ENCODE measurements around the gene FUT9. TPM values are rescaled to one million over a fixed set of nuclear protein-coding genes. Genes with fewer than 3 reads are reported as not detected.

FUT9 gene
- total and polyA plus RNA-seq, 2 of the 8 experiments (the other 6 are each of a cell fraction or from before 2014, with no cell fraction given), result 0.85 to 4.9 TPM

DNA sequence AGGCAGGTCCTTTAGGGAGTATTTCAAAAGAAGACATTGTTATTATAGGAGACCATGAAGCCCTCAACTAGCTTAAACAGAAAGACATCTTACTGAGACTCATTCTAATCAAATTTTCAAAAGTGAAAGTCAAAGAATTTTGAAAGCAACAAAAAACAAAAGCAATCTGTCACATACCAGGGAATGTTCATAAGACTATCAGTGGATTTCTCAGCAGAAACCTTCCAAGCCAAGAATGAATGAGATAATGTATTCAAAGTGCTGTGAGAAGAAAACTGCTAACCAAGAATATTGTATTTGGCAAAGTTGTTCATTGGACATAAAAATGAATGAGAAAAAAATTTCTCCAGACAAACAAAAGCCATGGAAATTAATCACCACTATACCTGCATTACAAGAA, 48.2 kb upstream of the FUT9 start (continued):
- TF ChIP-seq SP1 (IDR thresholded peaks at IDR 0.05; ENCODE audit: low read depth, low read length) (no peak), JUN (IDR thresholded peaks at IDR 0.05; ENCODE audit: low read depth, low read length) (no peak)
